NOMO-1 treated with DMSO at 0.1 percent for 48 hours (cell line): ENCODE measurements around the gene G6PC1.
A peak's percentile ranks its signal among the peaks of the same experiment; 100 is the strongest.
"Not testable (repeated sequence)": the region's sequence is repeated elsewhere in the genome, so short reads cannot be mapped to it uniquely, and the experiment has no call there.

ENCODE experiments used
- DNase-seq: peaks from one replicate; lab custom pipeline; 2025; ENCODE audit not compliant: unreplicated experiment; lab: John Stamatoyannopoulos, UW

Gene G6PC1

DNA sequence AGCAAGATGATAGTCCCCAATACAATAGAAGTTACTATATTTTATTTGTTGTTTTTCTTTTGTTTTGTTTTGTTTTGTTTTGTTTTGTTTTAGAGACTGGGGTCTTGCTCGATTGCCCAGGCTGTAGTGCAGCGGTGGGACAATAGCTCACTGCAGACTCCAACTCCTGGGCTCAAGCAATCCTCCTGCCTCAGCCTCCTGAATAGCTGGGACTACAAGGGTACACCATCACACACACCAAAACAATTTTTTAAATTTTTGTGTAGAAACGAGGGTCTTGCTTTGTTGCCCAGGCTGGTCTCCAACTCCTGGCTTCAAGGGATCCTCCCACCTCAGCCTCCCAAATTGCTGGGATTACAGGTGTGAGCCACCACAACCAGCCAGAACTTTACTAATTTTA lies 618 bp upstream of the G6PC1 start:
- not testable (repeated sequence) for DNase-seq

- no peak for DNase-seq
Observed at GRCh38 chr17:42901535-42902229, 1.1 kb downstream of the G6PC1 start.

DNA sequence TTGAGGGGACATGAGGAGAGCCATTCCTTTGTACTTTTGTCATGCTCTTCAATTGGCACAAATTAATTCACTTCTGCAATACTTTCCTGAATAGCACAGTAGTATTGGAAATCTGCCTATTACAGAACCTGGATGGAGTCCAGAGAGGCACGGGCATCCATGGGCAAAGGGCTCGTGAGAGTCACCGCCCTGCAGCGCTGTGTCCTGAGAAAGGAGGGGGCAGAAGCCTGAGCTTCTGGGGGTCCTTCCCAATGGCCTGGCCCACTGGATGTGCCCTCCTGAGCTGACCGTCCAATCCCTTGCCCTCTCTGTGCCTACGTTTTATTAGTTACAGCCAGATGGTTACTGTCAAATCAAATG lies 3.5 kb downstream of the G6PC1 start:
- no peak for DNase-seq

- peak; percentile 45 for DNase-seq
Observed at GRCh38 chr17:42906772-42907446, 6.3 kb downstream of the G6PC1 start.

GRCh38 chr17:42908872-42909700 lies 8.5 kb downstream of the G6PC1 start:
- no peak for DNase-seq

DNA sequence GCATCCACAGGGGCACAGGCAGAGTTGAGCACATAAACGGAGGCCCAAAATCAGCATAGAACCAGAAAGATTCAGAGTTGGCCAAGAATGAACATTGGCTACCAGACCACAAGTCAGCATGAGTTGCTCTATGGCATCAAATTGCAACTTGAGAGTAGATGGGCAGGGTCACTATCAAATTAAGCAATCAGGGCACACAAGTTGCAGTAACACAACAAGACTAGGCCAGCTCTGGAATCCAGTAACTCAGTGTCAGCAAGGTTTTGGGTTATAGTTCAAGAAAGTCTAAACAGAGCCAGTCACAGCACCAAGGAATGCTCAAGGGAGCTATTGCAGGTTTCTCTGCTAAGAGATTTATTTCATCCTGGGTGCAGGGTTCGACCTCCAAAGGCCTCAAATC lies 12.9 kb downstream of the G6PC1 start:
- DNase-seq, result no peak

GRCh38 chr17:42913981-42914617 lies 13.5 kb downstream of the G6PC1 start:
- DNase-seq, result no peak

GRCh38 chr17:42915288-42915687 lies 14.7 kb downstream of the G6PC1 start:
- DNase-seq, result not testable (repeated sequence)

DNA sequence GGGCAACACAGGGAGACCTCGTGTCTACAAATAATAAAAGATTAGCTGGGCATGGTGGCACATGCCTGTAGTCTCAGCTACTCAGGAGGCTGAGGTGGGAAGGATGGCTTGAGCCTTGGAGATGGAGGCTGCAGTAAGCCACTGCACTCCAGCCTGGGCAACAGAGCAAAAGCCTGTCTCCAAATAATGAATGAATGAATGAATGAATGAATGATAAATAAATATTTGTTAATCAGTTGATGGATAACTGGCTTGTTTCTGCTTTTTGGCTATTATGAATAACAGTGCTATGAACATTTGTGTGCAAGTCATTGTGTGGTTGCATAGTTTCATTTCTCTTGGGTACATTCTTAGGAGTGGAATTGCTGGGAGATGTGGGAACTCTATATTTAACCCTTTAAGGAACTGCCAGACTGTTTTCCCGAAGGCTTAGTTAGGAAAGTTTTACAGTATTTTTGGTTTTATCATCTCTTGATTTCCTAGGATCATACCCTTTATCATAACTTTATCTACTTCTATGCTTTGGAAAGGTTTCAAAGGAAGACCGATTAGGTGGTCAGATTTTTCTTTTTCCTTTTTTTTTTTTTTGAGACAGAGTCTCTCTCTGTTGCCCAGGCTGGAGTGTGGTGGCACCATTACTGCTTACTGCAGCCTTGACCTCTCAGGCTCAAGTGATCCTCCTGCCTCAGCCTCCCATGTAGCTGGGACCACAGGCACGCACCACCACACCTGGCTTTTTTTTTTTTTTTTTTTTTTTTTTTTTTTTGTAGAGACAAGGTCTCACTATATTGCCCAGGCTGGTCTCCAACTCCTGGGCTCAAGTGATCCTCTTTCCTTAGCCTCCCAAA lies 16.0 kb downstream of the G6PC1 start:
- not testable (repeated sequence) for DNase-seq

- no peak for DNase-seq
Observed at GRCh38 chr17:42917236-42917603, 16.6 kb downstream of the G6PC1 start.

- DNase-seq, result no peak
Observed at GRCh38 chr17:42918902-42919521, 18.4 kb downstream of the G6PC1 start.

DNA sequence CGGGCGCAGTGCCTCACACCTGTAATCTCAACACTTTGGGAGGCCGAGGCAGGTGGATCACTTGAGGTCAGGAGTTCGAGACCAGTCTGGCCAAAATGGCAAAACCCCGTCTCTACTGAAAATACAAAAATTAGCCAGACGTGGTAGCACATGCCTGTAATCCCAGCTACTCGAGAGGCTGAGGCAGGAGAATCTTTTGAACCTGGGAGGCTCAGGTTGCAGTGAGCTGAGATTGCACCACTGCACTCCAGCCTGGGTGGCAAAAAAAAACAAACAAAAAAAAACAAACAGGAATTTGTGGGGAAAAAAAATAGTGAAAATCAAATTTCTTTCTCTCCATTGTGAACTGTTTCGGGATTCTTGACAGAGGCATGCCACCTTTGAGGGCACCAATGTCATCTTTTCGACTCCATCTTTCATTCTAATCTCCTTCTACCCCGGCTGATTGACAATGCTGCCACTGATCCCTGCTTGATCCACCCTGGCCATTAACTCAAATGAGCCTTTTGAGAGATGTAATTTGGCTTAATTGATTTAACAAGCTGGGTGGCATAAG lies 19.0 kb downstream of the G6PC1 start:
- DNase-seq, result not testable (repeated sequence)

DNA sequence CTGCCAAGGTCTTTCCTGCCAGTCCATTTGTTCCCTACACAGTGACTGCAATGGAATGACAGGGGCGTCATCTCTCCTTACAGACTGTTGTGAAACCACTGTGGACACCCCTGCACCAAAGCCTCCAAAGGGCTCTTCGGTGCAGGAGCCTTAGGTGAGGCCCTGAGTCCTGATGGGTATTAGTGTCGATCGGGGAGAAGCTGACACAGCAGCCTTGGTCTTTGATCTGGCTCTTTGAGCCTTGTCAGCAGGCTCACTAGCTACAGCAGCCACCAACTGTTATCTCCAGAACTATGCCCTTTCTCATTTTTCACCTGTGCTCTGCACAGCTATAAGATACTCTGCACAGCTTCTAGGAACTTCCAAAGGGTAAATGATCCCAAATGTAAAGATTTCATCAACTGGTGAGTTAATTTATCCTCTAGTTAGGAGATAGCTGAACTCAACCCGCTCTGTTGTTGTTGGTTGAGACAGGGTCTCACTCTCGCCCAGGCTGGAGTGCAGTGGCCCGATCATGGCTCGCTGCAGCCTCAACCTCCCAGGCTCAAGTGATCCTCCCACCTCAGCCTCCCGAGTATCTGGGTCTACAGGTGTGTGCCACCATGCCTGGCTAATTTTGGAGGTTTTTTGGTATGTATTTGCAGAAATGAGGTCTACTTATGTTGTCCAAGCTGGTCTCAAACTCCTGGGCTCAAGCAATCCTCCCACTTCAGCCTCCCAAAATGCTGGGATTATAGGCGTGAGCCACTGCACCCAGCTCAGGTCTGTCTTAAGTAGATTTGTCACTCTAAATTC lies 19.7 kb downstream of the G6PC1 start:
- no peak for DNase-seq

GRCh38 chr17:42920922-42921321 lies 20.3 kb downstream of the G6PC1 start:
- no peak for DNase-seq

DNA sequence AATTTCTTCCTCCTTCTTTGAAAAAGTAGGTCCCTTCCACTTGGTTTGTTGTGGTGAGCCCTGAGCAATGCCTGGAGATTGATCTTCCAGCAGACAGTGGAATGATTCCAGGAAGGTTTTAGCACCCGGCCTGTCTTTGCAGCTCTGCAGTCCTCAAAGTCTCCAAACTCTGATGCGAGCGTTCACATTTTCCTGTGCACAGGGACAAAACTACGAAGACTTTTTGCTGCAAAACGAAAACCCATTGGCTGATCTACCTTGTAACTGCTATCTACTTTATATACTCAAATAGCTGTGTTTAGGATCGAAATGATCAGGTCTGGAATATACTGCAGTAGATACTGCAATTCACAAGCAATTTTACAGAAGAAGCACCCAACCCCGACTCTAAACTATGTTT lies 21.7 kb downstream of the G6PC1 start:
- no peak for DNase-seq

DNA sequence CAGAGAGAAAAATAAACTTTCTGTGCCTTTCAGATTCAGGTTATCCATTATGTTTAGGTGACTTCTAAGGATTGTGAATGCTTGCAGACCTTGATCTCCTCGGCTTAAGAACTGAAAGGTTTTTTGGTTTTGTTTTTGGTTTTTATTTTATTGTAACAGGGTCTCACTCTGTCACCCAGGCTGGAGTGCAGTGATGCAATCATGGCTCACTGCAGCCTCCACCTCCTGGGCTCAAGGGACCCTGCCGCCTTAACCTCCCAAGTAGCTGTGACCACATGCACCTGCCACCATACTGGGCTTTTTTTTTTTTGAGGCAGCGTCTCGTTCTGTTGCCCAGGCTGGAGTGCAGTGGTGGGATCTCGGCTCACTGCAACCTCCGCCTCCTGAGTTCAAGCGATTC lies 22.9 kb downstream of the G6PC1 start:
- DNase-seq, result not testable (repeated sequence)

DNA sequence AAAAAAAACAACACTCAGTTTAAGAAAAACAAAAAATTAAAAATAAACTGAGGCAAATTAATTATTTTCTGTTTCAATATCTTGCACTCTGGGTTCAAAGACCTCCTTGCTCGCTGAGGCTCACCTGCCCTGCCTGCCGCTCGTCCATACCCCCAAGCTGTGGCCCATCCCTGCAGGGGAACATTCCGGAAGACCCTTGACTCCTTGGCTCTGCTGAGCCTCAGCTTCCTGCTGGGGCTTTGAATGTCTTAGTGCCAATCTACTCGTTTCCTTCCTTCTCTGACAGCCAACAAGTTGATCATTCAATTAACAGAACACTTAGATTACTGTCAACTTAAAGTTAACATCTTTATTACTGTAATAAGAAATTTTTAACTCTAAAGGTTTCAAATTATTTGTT lies 24.3 kb downstream of the G6PC1 start:
- no peak for DNase-seq

- peak; percentile 97 for DNase-seq
Observed at GRCh38 chr17:42928714-42929496, 28.3 kb downstream of the G6PC1 start.
